Measurements from ENCODE around the gene ROCK2. TPM values are rescaled to one million over a fixed set of nuclear protein-coding genes. Genes with fewer than 3 reads are reported as not detected.

The ROCK2 gene
- total and polyA plus RNA-seq, 2 of the 13 experiments (the other 11 are each of a cell fraction or from before 2014, with no cell fraction given) = 38.1 to 119 TPM

GRCh38 chr2:11343650-11344341 lies 640 bp downstream of the ROCK2 start (continued):
- TF ChIP-seq, protein P1, sequence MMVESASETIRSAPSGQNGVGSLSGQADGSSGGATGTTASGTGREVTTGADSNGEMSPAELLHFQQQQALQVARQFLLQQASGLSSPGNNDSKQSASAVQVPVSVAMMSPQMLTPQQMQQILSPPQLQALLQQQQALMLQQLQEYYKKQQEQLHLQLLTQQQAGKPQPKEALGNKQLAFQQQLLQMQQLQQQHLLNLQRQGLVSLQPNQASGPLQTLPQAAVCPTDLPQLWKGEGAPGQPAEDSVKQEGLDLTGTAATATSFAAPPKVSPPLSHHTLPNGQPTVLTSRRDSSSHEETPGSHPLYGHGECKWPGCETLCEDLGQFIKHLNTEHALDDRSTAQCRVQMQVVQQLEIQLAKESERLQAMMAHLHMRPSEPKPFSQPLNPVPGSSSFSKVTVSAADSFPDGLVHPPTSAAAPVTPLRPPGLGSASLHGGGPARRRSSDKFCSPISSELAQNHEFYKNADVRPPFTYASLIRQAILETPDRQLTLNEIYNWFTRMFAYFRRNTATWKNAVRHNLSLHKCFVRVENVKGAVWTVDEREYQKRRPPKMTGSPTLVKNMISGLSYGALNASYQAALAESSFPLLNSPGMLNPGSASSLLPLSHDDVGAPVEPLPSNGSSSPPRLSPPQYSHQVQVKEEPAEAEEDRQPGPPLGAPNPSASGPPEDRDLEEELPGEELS (CRISPR knock-in tag; IDR thresholded peaks at IDR 0.05) = peak; percentile 77; the same call in 1 of the 2 replicates
- TF ChIP-seq ZNF12 (CRISPR knock-in tag; IDR thresholded peaks at IDR 0.05) (0 out of 2 replicates have a peak, but pooled peaks have one; percentile 12), HNF4A (CRISPR knock-in tag; IDR thresholded peaks at IDR 0.05) (peak; percentile 66), FOXA3 (CRISPR knock-in tag; IDR thresholded peaks at IDR 0.05) (peak; percentile 60), ZNF564 (CRISPR knock-in tag; IDR thresholded peaks at IDR 0.05) (no peak), ZBTB37 (CRISPR knock-in tag; IDR thresholded peaks at IDR 0.05) (no peak), POGZ (CRISPR knock-in tag; IDR thresholded peaks at IDR 0.05) (peak; percentile 66), ZNF280D (CRISPR knock-in tag; IDR thresholded peaks at IDR 0.05) (peak; percentile 29; the same call in 1 of the 2 replicates), TCF12 (IDR thresholded peaks at IDR 0.05) (no peak), TCF12 (CRISPR knock-in tag; IDR thresholded peaks at IDR 0.05) (peak; percentile 72), ZNF33A (CRISPR knock-in tag; IDR thresholded peaks at IDR 0.05; ENCODE audit: borderline replicate concordance) (no peak), ZNF432 (CRISPR knock-in tag; IDR thresholded peaks at IDR 0.05; ENCODE audit: borderline replicate concordance) (no peak), ZNF598 (CRISPR knock-in tag; IDR thresholded peaks at IDR 0.05; ENCODE audit: borderline replicate concordance) (peak; percentile 61; the same call in 1 of the 2 replicates), ELF3 (CRISPR knock-in tag; IDR thresholded peaks at IDR 0.05) (peak; percentile 89), SCMH1 (CRISPR knock-in tag; IDR thresholded peaks at IDR 0.05; ENCODE audit: borderline replicate concordance) (no peak), SP1 (IDR thresholded peaks at IDR 0.05) (no peak), SP1 (CRISPR knock-in tag; IDR thresholded peaks at IDR 0.05) (peak; percentile 57; the same call in 1 of the 2 replicates), ZFP90 (CRISPR knock-in tag; IDR thresholded peaks at IDR 0.05; ENCODE audit: borderline replicate concordance) (peak; percentile 82; the same call in 1 of the 2 replicates), HOXA3 (CRISPR knock-in tag; IDR thresholded peaks at IDR 0.05) (peak; percentile 73; the same call in 1 of the 2 replicates), HNRNPK (IDR thresholded peaks at IDR 0.05; ENCODE audit: low read depth, low read length, poor library complexity, severe bottlenecking) (peak; percentile 64), ZNF3 (CRISPR knock-in tag; IDR thresholded peaks at IDR 0.05) (no peak), FOXA1 (IDR thresholded peaks at IDR 0.05) (no peak), FOXA1 (CRISPR knock-in tag; IDR thresholded peaks at IDR 0.05) (0 out of 2 replicates have a peak, but pooled peaks have one; percentile 21), MLLT10 (CRISPR knock-in tag; IDR thresholded peaks at IDR 0.05) (no peak), HOXD1 (CRISPR knock-in tag; IDR thresholded peaks at IDR 0.05) (peak; percentile 77), ZNF441 (CRISPR knock-in tag; IDR thresholded peaks at IDR 0.05; ENCODE audit: borderline replicate concordance) (peak; percentile 61; the same call in 1 of the 2 replicates), SOX5 (CRISPR knock-in tag; IDR thresholded peaks at IDR 0.05; ENCODE audit: borderline replicate concordance) (peak; percentile 39; the same call in 1 of the 2 replicates)

Data from HepG2 (cell line).